Measurements from ENCODE around the gene VPS9D1.

Gene VPS9D1

GRCh38 chr16:89657442-89658220 is 63.1 kb downstream of the VPS9D1 start, which contains the start of the genes CHMP1A and SPATA33:
Gene CHMP1A (minus strand): TSS chr16:89657708. CDS start chr16:89657588, 120 bp downstream.
Gene SPATA33 (plus strand): TSS chr16:89657836. CDS start chr16:89657912, 76 bp downstream.
- DNase-seq = peak; percentile 91
